GM21515 (cell line): ENCODE data around the gene PKNOX2.

Experiments
- ATAC-seq: cut with Tn5 transposase; IDR thresholded peaks from one replicate; pipeline ENCODE4 v1.9.1; 2021; ENCODE audit not compliant: unreplicated experiment

The PKNOX2 gene

GRCh38 chr11:125258291-125259032 is 93.9 kb downstream of the PKNOX2 start:
- ATAC-seq: no peak

- ATAC-seq: no peak
Observed at GRCh38 chr11:125261588-125261987, 97.0 kb downstream of the PKNOX2 start.

GRCh38 chr11:125262194-125262829 is 97.8 kb downstream of the PKNOX2 start:
- ATAC-seq: no peak

GRCh38 chr11:125262830-125263218 is 98.3 kb downstream of the PKNOX2 start:
- ATAC-seq: no peak

GRCh38 chr11:125263268-125263790 is 98.8 kb downstream of the PKNOX2 start:
- ATAC-seq: no peak

- no peak for ATAC-seq
Observed at GRCh38 chr11:125264100-125265022, 99.8 kb downstream of the PKNOX2 start.

- ATAC-seq: no peak
Observed at GRCh38 chr11:125267548-125267947, 103.0 kb downstream of the PKNOX2 start.

GRCh38 chr11:125268611-125269010 is 104.1 kb downstream of the PKNOX2 start:
- no peak for ATAC-seq

- no peak for ATAC-seq
Observed at GRCh38 chr11:125270106-125270505, 105.6 kb downstream of the PKNOX2 start.

GRCh38 chr11:125270711-125271110 is 106.2 kb downstream of the PKNOX2 start:
- no peak for ATAC-seq

GRCh38 chr11:125271483-125272091 is 107.0 kb downstream of the PKNOX2 start:
- ATAC-seq: no peak

- no peak for ATAC-seq
Observed at GRCh38 chr11:125272092-125272491, 107.5 kb downstream of the PKNOX2 start.

GRCh38 chr11:125272821-125273220 is 108.3 kb downstream of the PKNOX2 start:
- no peak for ATAC-seq

- ATAC-seq: no peak
Observed at GRCh38 chr11:125273519-125274000, 109.0 kb downstream of the PKNOX2 start.

GRCh38 chr11:125274309-125274708 is 109.8 kb downstream of the PKNOX2 start:
- no peak for ATAC-seq

- no peak for ATAC-seq
Observed at GRCh38 chr11:125274774-125275173, 110.2 kb downstream of the PKNOX2 start.

GRCh38 chr11:125275905-125276618 is 111.5 kb downstream of the PKNOX2 start:
- ATAC-seq: no peak

GRCh38 chr11:125276619-125276976 is 112.0 kb downstream of the PKNOX2 start:
- no peak for ATAC-seq

- ATAC-seq: no peak
Observed at GRCh38 chr11:125279676-125280418, 115.3 kb downstream of the PKNOX2 start.
